Vagina (tissue), 2 donors: ENCODE data around the gene SLC23A1.
"Not testable (repeated sequence)": the region's sequence is repeated elsewhere in the genome, so short reads cannot be mapped to it uniquely, and the experiment has no call there.

ENCODE experiments used
- CTCF ChIP-seq, 3 experiments: fragments of 450-650 bp in 2 of 3; fragments of 200-600 bp in 1 of 3; sonication (generic) in 1 of 3; IDR thresholded peaks; one replicate each; pipeline ENCODE4 v1.5.1; 2017 to 2019; ENCODE audit warnings: antibody characterized with exemption in 3 of 3, mild to moderate bottlenecking in 2 of 3, moderate library complexity in 2 of 3
- POLR2AphosphoS5 ChIP-seq, 2 donors: sonication (generic); formaldehyde crosslinking; IDR thresholded peaks; one replicate each; pipeline ENCODE4 v1.9.0; 2017; ENCODE audit warnings: antibody characterized with exemption in 2 of 2, mild to moderate bottlenecking in 2 of 2, low read depth in 1 of 2; ENCODE audit not compliant: insufficient read depth in 1 of 2

GRCh38 chr5:139345442-139345841, 37.7 kb downstream of the SLC23A1 start:
- TF ChIP-seq CTCF (IDR thresholded peaks at IDR 0.05); POLR2AphosphoS5 (IDR thresholded peaks at IDR 0.05; ENCODE audit: insufficient read depth in 1 of 2, low read depth in 1 of 2): not testable (repeated sequence)
